Measurements from ENCODE around the gene RHBG.

RHBG gene

GRCh38 chr1:156386949-156387869 lies 18.2 kb downstream of the RHBG start:
- DNase-seq (ENCODE audit: low read depth): no peak

- DNase-seq (ENCODE audit: low read depth): no peak
These were observed 18.8 kb downstream of the RHBG start for GRCh38 chr1:156387870-156388173.

- DNase-seq (ENCODE audit: low read depth): no peak
These were observed 19.4 kb downstream of the RHBG start for GRCh38 chr1:156388174-156389137.

GRCh38 chr1:156389311-156389710 lies 20.3 kb downstream of the RHBG start:
- no peak for DNase-seq (ENCODE audit: low read depth)

GRCh38 chr1:156390469-156391365 lies 21.7 kb downstream of the RHBG start:
- no peak for DNase-seq (ENCODE audit: low read depth)

- DNase-seq (ENCODE audit: low read depth): no peak
These were observed 22.3 kb downstream of the RHBG start for GRCh38 chr1:156391366-156391677.

- DNase-seq (ENCODE audit: low read depth): no peak
These were observed 22.7 kb downstream of the RHBG start for GRCh38 chr1:156391701-156392100.

GRCh38 chr1:156392452-156392853 lies 23.4 kb downstream of the RHBG start:
- DNase-seq (ENCODE audit: low read depth): no peak

GRCh38 chr1:156393095-156393494 lies 24.1 kb downstream of the RHBG start:
- no peak for DNase-seq (ENCODE audit: low read depth)

GRCh38 chr1:156394082-156394481 lies 25.1 kb downstream of the RHBG start:
- DNase-seq (ENCODE audit: low read depth): no peak

GRCh38 chr1:156394835-156395461 lies 25.9 kb downstream of the RHBG start:
- DNase-seq (ENCODE audit: low read depth): no peak

- no peak for DNase-seq (ENCODE audit: low read depth)
These were observed 30.5 kb downstream of the RHBG start for GRCh38 chr1:156399355-156400125.

GRCh38 chr1:156400191-156400935 lies 31.4 kb downstream of the RHBG start:
- no peak for DNase-seq (ENCODE audit: low read depth)

GRCh38 chr1:156401041-156401574 lies 32.1 kb downstream of the RHBG start:
- no peak for DNase-seq (ENCODE audit: low read depth)

- no peak for DNase-seq (ENCODE audit: low read depth)
These were observed 32.7 kb downstream of the RHBG start for GRCh38 chr1:156401681-156402081.

GRCh38 chr1:156402331-156403020 lies 33.5 kb downstream of the RHBG start:
- no peak for DNase-seq (ENCODE audit: low read depth)

- DNase-seq (ENCODE audit: low read depth): no peak
These were observed 36.7 kb downstream of the RHBG start for GRCh38 chr1:156405670-156406069.

GRCh38 chr1:156406251-156406650 lies 37.2 kb downstream of the RHBG start:
- DNase-seq (ENCODE audit: low read depth): no peak

GRCh38 chr1:156407344-156407743 lies 38.3 kb downstream of the RHBG start:
- no peak for DNase-seq (ENCODE audit: low read depth)

All from activated T-helper 1 cell treated with Interleukin-2 at 50 U/mL for 16 hours (primary cell).